Measurements from ENCODE around the gene TSEN15.

GRCh38 chr1:184044603-184045376 lies 6.7 kb upstream of the TSEN15 start:
- TF ChIP-seq, protein P1, sequence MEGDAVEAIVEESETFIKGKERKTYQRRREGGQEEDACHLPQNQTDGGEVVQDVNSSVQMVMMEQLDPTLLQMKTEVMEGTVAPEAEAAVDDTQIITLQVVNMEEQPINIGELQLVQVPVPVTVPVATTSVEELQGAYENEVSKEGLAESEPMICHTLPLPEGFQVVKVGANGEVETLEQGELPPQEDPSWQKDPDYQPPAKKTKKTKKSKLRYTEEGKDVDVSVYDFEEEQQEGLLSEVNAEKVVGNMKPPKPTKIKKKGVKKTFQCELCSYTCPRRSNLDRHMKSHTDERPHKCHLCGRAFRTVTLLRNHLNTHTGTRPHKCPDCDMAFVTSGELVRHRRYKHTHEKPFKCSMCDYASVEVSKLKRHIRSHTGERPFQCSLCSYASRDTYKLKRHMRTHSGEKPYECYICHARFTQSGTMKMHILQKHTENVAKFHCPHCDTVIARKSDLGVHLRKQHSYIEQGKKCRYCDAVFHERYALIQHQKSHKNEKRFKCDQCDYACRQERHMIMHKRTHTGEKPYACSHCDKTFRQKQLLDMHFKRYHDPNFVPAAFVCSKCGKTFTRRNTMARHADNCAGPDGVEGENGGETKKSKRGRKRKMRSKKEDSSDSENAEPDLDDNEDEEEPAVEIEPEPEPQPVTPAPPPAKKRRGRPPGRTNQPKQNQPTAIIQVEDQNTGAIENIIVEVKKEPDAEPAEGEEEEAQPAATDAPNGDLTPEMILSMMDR (IDR thresholded peaks at IDR 0.05), result no peak
- no peak for TF ChIP-seq ZFX (IDR thresholded peaks at IDR 0.05; ENCODE audit: borderline replicate concordance)

All from 22Rv1 (cell line).